ENCODE results near the gene C1orf21.

The C1orf21 gene

DNA sequence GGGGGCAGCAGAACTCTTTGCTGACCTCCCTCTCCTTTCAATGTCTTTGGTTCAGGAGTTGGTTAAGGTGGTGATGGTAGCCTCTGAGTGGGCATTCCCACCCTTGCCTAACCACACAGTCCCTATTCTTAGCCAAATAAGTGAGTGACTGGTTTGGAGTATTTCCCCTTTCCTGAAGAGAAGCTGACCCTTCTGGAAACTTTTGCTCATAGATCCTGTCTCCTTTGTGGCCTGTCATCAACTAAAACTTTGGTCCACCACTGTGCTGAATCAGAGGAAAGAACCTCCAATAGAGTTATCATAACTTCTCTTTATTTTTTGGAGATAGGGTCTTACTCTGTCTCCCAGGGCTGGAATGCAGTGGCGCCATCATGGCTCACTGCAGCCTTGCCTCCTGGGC lies 31.1 kb downstream of the C1orf21 start:
- no peak for DNase-seq

DNA sequence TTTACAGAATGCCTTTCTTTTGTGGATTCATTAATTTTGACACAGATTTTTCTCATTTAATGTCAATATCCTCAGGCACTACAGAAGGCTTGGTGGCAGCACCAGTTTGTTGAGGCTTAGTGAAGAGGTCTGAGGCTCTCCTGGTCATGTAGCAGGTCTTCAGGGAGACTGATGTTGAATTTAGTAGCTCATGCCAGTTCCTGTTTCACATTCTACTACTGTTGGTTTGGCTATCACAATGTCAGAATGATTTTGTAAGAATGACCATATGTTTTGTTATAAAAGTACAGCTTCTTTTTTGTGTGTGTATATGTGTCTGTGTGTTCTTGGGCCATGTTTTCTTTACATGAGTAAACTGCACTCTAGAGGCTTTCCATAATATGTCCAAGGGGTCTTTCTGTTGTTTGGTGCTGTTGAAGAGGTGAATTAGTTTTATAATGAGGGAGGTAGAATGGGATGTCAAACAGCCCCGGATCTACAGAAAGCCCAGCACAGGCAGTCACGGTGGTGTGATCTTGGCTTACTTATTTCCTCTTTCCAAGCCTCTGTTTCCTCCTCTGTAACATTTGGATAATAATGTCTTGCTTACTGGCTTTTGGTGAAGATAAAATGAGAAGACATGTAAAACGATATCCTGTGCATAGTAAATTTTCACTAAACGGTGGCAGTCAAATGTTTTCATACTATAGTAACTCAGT lies 32.0 kb downstream of the C1orf21 start:
- no peak for DNase-seq

DNA sequence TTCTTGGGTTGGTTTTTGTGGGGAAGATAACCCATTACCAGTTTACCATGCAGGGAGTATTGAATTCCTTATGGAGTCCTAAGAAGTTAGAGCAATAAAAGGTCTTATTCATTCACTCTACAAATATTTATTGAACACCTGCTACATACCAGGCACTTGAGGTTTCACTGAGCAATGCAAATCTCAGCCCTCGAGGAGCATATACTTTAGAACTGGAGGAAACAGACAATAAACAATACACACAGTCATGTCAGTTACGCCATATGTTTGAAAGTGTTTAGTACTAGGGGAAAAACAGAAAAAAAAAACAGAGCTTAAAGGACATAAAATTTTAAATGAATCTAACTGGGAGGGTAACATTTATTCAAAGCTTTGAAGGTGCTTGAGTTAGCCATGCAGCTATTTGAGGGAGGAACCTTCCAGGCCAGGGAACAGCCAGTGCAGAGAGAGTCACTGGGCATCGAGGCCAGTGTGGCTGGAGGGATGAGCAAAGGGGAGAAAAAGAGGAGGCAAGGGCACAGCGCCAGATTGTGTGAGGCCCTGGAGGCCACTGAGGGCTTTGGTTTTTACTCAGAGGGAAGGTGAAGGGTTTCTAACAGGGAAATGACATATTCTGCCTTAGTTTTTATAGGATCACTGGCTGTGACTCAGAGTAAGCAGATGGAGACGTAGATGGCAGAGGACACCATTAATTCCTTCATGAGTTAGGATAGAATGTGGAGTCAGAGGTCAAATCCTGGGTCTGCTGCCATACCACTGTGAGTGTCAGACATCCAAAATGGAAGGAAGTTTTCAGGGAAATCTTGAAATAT lies 32.7 kb downstream of the C1orf21 start:
- DNase-seq = no peak

DNA sequence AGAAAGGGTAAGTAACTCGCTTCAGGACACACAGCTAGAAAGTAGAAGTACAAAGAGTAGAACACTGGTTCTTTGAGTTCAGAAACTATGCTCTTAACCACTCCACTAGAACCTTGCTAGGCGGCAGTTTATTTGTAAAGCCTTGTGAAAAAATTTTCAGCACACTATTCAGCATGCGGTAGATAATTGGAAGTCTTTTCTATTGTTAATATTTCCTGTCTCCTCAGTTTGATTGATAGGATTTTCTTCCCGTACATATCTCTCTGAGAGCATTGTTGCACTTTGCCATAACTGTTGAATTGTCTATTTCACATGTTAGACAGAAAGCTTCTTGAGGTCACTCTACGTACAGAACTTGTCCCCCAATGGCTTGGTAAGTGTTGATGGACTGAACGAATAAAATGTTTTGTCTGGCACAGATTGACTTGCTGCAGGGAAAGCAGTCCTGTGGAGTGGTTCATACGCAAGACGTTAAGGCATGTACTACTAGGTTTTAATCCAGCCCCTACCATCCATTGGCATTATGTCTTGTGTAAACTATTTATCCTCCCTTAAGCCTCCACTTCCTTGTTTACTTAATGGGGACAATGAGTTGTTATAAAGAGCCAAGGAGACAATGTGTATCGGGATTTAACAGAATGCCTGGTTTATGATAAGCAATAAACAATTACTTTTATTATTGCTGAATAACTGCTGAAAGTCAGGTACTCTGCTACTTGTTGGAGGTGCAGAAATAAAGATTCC lies 35.8 kb downstream of the C1orf21 start:
- DNase-seq = no peak

DNA sequence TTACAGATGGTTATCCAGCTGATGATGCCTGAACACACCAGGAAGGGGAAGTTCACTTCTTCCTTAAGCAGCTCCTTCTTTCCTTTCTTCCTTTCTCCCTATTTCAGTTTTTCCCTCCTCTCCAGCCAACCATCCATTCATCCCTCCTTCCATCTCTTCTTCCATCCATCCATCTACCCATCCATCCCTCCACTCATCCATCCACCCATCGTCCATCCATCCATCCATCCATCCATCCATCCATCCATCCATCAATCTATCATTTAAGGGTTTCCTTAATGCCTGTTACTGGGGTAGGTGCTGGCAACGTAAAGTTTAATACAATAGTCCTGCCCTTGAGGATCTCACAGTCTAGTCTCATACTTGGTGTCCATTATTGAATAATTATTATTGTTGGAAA lies 36.8 kb downstream of the C1orf21 start:
- DNase-seq = no peak

DNA sequence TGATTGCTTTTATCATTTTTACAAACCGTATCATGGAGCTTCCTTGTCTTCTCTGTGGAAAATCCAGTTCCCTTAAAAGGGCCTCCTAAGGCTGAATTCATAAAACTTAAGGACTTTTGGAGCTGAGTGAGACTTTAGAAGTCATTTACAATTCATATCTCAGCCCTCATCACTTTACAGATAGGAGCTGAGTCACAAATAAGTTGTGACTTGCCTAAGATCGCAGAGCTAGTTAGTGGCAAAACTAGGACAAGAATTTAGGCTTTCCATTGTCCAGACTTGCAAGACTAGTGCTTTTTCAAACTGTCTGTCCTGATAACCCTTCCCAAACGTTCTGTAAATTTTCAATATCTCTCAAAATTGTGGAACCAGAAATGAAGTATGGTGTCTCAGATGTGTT lies 37.3 kb downstream of the C1orf21 start:
- DNase-seq = no peak

DNA sequence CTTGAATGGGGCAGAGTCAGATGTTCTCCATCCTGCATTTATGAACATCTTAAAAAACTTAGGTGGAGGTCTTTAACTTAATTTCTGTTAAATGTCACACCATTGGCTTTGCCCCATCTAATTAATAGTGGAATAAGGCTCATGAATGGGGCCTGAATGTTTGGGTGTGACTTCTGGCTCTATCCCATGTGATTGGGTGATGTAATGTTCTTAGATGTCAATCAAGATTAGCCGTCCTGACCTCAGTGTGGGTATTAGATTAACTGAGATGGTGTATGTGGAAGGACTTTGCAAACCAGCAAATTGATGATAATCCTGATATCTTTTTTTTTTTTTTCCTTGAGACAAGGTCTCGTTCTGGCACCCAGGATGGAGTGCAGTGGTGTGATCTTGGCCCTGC lies 38.1 kb downstream of the C1orf21 start:
- no peak for DNase-seq

DNA sequence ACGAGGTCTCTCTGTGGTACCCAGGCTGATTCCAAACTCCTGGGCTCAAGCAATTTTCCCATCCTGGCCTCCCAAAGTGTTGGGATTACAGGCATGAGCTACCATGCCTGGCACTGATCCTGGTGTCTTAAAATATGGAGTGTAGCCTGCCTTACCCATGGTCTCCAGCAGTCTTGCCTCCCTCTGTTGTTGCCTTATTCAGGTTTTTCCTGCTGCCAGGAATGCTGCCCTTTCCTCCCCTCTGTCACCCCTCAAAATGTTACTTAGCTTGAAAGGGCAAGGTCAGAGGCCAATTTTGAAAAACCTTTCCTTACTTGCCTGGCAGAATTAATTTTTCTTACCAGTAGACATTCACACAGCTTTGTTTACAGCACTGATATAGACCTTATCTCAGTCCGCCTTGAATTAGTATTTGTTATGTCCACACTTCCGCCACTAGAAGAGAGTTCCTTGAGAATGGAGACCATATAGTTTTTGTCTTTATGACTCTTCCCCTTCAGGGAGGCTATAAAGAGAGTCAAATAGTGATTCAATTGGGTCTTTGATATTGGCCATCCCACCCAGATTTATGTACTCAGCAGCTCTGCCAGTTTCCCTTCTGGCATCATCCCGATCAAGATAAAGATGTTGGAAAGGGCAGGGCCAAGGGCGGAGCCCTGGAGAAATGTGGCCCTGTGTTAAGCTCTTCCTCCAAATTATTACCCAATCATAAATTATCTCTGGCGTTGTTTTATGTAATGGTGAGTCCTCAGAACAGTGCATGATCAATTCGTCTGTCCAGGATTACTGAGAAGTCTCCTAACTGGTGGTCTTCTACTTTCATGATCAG lies 38.8 kb downstream of the C1orf21 start:
- no peak for DNase-seq

DNA sequence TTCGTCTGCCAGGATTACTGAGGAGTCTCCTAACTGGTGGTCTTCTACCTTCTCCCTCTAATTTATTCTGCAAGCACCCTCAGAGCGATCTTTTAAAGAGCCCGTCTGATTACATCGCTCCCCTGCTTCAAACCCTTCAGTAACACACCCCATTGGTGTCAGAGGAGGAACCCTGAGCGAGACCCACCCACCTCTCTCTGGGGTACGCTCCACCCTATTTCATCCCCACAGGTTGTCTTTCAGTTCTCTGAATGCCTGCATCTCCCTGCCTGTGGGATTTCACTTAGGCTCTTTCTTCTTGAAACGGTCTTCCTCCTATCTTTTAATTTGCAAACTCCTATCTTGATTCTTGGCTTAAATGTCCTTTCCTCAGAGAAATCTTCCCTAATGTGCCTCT lies 39.4 kb downstream of the C1orf21 start:
- no peak for DNase-seq

DNA sequence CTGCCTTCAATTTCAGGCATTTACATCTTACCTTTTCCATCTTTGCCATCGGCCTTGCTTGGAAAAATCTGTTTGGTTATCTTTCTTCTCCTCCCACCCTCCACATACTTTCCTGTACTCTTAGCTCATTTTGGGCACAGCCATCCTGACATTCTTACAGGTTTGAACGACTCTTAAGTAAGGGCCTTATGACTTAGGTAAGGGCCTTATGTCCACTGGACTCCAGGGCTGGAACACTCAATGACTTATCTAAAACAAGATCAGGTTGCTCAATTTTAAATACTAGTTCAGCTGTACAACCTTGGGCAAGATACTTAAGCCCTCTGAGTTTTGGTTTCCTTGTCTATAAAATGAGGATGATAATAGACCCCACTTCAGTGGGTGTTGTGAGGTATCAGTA lies 40.9 kb downstream of the C1orf21 start:
- no peak for DNase-seq

DNA sequence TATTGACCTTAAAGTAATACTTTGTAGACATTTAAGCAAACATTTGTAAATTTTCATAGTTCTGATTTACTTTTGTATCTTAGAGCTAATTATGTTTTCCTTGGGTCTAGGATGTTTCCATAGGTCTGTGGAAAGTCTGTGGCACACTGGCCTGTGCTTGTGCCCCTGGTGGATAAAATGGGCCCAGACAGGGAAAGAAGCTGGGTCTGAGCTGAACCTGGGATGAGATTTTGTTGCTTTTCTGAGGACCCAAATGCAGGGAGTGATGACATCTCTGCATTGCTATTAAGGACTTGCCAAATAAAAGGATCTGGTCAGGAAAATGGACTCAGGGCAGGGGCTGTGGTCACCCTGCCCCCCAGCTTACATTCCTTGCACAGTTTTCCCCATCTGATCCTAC lies 41.8 kb downstream of the C1orf21 start:
- no peak for DNase-seq

DNA sequence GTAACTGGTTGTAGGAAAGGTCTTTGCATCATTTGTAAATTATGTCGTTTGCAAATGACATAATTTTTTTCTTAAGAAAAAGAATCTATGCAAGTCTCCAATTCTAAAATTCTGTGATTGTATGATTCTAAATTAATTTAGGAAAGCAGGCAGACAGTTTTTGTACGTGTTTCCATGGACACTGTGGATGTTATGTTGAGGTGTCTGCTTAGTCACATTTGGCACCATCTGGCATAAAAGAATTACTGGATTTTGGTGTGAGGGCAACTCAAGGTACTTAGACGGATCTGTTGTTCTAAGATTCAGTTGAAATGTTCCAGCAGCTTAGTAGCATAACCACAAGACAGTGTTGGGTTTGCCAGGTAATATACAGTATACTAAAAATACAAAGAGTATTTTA lies 42.5 kb downstream of the C1orf21 start:
- DNase-seq = no peak

DNA sequence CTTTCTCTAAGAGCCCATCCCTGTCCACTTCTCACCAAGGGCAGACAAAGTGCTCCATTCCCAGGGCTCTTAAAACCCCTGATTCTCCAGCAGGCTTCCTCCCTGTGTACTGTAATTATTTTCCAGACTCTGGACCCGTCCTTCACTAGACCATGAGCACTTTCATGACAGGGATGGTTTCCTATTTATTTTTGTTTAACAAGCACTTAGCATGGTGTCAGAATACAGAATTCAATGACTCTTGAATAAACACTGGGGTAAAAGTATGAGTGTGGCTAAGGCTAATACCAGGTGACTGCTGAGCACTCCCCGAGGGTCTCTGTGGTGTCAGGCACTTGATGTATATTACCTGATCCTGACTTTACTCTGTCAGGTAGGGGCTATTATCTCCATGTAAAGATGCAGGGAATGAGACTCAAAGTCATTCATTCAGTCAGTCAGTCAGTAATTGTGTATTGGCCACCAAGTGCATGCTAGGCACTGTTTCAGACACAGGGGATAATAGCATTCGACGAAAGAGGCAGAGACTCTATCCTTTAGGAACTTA lies 47.2 kb downstream of the C1orf21 start:
- DNase-seq = no peak

DNA sequence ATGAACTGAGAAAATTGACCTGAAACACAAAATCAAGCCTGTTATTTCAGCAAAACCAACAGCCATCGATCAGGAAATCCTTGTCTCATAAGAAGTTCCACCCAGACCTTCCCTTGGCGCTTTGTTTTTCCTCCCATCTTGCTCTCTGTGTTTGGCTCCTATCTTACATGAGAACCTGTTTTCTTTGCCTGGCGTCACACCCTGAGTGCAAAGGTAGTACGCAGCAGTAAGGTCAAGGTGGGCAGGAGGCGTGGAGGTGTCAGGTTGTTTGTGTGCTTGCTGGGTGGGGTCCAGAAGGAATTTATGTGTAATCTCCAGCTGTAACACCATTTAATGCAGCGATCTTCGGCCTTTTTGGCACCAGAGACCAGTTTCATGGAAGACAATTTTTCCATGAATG lies 50.5 kb downstream of the C1orf21 start:
- no peak for DNase-seq

DNA sequence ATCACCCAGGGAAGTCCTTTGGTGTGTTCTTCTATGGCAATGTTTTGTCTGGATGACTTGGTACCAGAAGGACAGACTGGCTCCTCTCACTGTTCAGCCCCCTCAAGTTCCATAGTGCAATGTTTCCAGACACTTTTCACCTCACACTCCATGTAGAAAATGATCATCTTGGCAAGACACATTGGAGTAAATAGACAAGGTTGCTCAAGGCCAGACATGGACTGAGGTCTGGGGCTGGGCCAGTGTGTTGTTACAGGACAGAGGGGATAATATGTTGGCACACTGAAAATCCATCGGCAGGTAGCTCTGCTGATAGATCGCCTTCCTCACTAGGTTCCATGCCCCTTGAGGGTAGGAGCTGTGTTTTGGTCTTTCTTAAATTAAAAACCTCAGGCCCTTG lies 51.5 kb downstream of the C1orf21 start:
- no peak for DNase-seq

DNA sequence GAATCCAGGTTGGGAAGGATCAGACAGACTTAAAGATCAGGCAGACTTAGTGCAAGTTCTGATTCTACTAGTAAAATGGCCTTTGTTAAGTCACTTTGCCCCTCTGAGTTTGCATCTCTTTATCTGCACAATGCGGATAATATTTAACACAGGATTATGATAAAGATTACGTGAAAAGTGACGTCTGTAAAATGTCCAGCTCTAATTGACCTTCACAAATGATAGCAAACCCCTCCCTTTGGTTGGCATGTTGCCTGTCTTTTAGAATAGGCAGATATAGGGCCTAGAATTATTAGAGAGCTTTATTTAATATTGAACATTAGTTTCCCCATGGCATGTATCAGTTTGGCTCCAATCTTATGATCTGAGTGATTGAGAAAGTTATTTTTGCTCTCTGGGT lies 55.4 kb downstream of the C1orf21 start:
- DNase-seq = no peak

DNA sequence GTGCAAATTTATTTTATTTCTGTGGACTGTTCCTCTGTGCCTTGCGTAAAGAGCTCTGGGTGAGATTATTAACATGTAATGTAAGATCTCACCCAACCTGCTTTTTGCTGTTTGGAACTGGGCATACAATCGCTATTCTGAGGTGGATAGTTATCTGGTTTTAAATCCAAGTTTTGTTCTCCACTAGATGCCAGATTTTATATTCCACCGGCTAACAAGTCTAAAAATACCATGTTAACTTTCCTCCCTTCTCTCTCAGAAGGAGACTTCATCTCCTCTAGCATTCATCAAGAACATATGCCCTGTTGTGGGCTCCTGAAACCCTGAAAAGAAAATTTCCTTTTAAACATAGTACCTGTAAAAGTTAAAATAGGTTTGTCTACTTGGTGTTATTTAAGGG lies 56.4 kb downstream of the C1orf21 start:
- no peak for DNase-seq

DNA sequence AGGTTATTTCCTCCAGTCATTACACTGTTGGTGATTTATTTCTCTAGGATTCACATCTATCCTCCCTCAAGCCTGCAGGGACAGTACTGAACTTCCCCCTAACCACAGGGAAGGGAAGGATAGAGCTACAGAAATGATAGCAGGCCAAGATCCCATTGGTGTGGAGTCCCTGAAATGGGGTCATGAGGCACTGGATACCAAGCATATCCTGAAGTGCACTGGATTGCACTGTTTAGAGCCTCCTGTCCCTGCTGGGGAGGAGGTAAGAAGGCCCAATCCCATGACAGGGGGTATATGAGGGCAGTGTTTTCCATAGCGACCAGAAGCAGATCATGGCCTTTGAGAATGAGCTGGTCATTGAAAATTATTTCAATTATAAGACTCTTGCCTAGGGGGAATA lies 56.8 kb downstream of the C1orf21 start:
- DNase-seq = no peak

DNA sequence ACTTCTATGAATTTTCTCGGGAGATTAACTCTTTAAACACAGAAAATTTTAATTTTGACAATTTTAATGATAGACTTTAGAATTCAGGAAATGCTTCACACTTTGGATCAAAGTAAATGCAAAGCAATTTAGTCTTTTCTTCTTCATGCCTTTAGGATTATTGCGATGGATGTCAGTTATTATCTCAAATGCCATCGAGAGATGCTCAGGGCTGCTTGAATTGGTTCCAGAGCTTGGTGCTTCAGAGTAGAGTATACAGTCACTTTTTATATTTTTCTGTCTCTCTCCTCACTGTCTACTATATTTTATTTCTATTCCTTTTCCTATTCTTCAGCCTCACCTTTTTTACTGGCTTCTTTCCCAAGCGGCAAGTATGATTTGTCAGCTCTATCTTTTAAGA lies 59.2 kb downstream of the C1orf21 start:
- DNase-seq = no peak

DNA sequence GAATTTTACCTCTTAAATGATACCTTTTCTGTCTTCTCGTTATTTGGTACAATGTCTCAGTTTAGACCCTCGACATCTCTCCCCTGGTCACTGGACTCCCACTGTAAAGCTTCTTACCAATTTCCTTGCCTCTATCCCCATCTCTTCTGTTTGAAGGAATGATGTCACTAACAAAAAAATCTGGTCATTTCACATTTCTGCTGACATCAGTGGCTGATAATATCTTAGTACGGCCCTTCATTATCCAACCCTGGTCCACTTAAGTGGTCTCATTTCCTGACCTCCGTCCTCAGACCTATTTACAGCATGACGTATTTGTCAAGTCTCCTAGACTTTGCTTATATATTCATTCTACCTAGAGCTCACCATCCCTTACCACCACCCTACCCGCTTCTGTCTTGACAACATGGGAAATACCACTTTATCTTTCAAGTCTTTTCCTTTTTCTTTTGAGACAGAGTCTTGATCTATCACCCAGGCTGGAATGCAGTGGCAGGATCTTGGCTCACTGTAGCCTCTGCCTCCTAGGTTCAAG lies 60.9 kb downstream of the C1orf21 start:
- no peak for DNase-seq

DNA sequence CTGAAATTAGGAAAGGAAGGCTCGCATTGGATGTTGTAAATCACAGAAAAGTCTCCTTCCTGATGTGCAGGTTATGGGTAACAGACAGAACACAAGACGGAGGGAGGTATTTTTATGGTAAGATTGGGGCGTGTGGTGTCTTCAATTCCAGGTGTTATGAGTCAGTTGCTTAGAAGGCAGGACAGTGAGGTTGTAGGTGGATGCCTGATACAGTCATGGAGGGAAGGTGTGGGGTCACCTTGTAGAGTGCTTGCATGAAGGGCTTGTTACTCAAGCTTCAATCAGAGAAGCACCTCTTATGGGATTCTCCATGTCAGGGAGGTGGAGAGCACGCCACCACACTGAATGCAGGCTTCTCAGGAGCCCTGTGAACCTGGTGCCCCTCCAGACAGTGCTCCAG lies 63.1 kb downstream of the C1orf21 start:
- DNase-seq = no peak

DNA sequence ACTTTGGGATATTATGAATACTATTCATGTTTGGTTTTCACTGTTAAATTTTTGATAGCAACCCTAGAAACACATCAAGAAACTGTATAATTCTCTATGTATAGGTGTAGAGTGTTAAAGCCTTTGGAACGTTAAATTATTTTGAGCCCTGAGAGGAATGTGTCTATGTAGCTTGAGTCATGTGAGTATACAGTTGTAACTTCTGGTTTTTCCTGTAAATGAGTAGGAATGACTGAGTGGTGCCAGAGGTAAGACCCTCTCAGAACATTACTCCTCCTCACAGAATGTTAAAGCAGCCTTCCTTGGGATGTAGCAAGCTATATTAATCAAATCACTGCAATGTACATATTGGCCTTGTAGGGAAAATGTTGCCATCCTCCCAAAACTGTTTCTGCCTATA lies 69.0 kb downstream of the C1orf21 start:
- no peak for DNase-seq

DNA sequence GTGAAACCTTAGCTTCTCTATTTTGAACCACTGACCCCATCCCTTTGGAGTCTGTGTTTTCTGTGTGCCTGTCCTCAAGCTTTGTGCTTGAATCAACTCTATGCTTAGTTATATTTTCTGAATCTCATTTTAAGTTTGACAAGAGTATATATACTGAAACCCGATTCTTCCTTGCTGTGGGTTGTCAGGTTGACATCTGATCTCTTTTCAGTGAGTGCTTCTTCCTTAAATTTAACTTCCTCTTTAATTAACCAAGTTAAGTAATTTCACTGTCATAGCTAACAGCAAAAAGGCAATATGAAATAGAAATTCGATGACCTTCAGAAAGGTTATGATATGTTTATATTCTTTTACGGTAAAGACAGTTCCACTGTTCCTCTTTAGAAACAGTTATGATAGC lies 69.4 kb downstream of the C1orf21 start:
- DNase-seq = no peak

Measured in retina (tissue), 1 donor.